HCT116 (cell line): ENCODE measurements around the gene TMEM176B. TPM values are rescaled to one million over a fixed set of nuclear protein-coding genes. Genes with fewer than 3 reads are reported as not detected.

ENCODE experiments used
- ATAC-seq: fragments of 200-7000 bp; cut with Tn5 transposase; 2 replicates; pipeline ENCODE4 v1.9.1; 2020; ENCODE audit warnings: mild to moderate bottlenecking, moderate library complexity
- BruUV-seq: library from RNA; stranded (reverse); fragments of 400-500 nt; replicated peaks from 2 replicates; lab custom pipeline; 2021; lab: Mats Ljungman, UMichigan
- CTCF ChIA-PET: fragments of 300-600 bp; sonication (Branson Sonifier 250); formaldehyde crosslinking; loops from one replicate; lab custom pipeline; 2021; ENCODE audit warnings: antibody characterized with exemption; lab: Charles Lee
- POLR2A ChIA-PET: fragments of 300-600, 350-600 bp; sonication (Branson Sonifier 250); formaldehyde crosslinking; loops from one replicate; lab custom pipeline; 2021; ENCODE audit warnings: antibody characterized with exemption; lab: Charles Lee
- RAD21 ChIA-PET, 2 experiments: fragments of 300-600 bp; sonication (Branson Sonifier 250); formaldehyde crosslinking; loops; one replicate each; lab custom pipeline; 2023; ENCODE audit warnings: low total read pairs in 2 of 2; ENCODE audit not compliant: uncharacterized antibody in 2 of 2, unreplicated experiment in 2 of 2, low non-redundant PET in 1 of 2; lab: Charles Lee
- DNase-seq: peaks from one replicate; pipeline ENCODE4 v3.0.0-alpha.2; 2010; ENCODE audit warnings: low read depth, low spot score
- H2AFZ ChIP-seq: fragments of 200-600 bp; shearing (Covaris generic), sonication (generic); 2 replicates; pipeline ENCODE4 v1.6.1; 2017; ENCODE audit warnings: low read depth, mixed run types, mixed read lengths, antibody characterized with exemption, low read length; ENCODE audit not compliant: poor library complexity, severe bottlenecking
- H3K27ac ChIP-seq: 2 replicates; pipeline ENCODE4 v1.5.1; 2012; ENCODE audit warnings: low read depth, low read length
- H3K27me3 ChIP-seq: fragments of 200-600 bp; sonication (generic); 2 replicates; pipeline ENCODE4 v1.6.1; 2016; ENCODE audit warnings: mixed run types, low read length, mixed read lengths; ENCODE audit not compliant: insufficient read depth
- H3K36me3 ChIP-seq, 2 experiments: fragments of 200-500 bp in 1 of 2; fragments of 200-600 bp in 1 of 2; sonication (Bioruptor generic) in 1 of 2; sonication (generic) in 1 of 2; 2 replicates each; pipeline versions ENCODE4 v1.5.1 to v1.6.1; 2014 to 2016; ENCODE audit warnings: low read length in 2 of 2, inconsistent platforms in 1 of 2, mixed read lengths in 1 of 2, mixed run types in 1 of 2; ENCODE audit not compliant: insufficient read depth in 2 of 2, control insufficient read depth in 1 of 2
- H3K4me1 ChIP-seq, 2 experiments: fragments of 200-600 bp in 1 of 2; sonication (generic) in 1 of 2; 2 replicates each; pipeline versions ENCODE4 v1.5.1 to v1.6.1; 2012 to 2017; ENCODE audit warnings: low read length in 2 of 2, inconsistent platforms in 1 of 2, mild to moderate bottlenecking in 1 of 2, mixed read lengths in 1 of 2, mixed run types in 1 of 2, moderate library complexity in 1 of 2; ENCODE audit not compliant: insufficient read depth in 2 of 2, control insufficient read depth in 1 of 2
- H3K4me2 ChIP-seq: fragments of 200-600 bp; sonication (generic); 2 replicates; pipeline ENCODE4 v1.6.1; 2017; ENCODE audit warnings: mixed run types, low read length, mixed read lengths
- H3K4me3 ChIP-seq, 2 experiments: fragments of 200-600 bp in 1 of 2; sonication (generic) in 1 of 2; replicated peaks in 1 of 2; 2 replicates each; pipeline ENCODE4 v1.5.1; 2011 to 2016; ENCODE audit warnings: low read length in 2 of 2, control low read depth in 1 of 2, low read depth in 1 of 2, mild to moderate bottlenecking in 1 of 2, mixed read lengths in 1 of 2, mixed run types in 1 of 2
- H3K79me2 ChIP-seq: fragments of 200-600 bp; sonication (generic); 2 replicates; pipeline ENCODE4 v1.6.1; 2017; ENCODE audit warnings: mild to moderate bottlenecking, mixed run types, low read length, moderate library complexity, mixed read lengths; ENCODE audit not compliant: insufficient read depth
- H3K9ac ChIP-seq: fragments of 200-600 bp; sonication (generic); 2 replicates; pipeline ENCODE4 v1.6.1; 2016; ENCODE audit warnings: low read length, mixed read lengths
- H3K9me2 ChIP-seq: fragments of 200-600 bp; sonication (generic), shearing (Covaris generic); 2 replicates; pipeline ENCODE4 v1.6.1; 2017; ENCODE audit warnings: mixed run types, mild to moderate bottlenecking, moderate library complexity; ENCODE audit not compliant: insufficient read depth
- H3K9me3 ChIP-seq, 2 experiments: fragments of 200-500 bp in 1 of 2; fragments of 200-600 bp in 1 of 2; sonication (Bioruptor generic) in 1 of 2; sonication (generic) in 1 of 2; 2 replicates each; pipeline ENCODE4 v1.6.1; 2014 to 2017; ENCODE audit warnings: low read length in 2 of 2, mixed read lengths in 2 of 2, inconsistent platforms in 1 of 2, low read depth in 1 of 2, mild to moderate bottlenecking in 1 of 2, mixed run types in 1 of 2, moderate library complexity in 1 of 2; ENCODE audit not compliant: control insufficient read depth in 1 of 2, insufficient read depth in 1 of 2
- H4K20me1 ChIP-seq: fragments of 200-600 bp; sonication (generic), shearing (Covaris generic); 2 replicates; pipeline ENCODE4 v1.6.1; 2017; ENCODE audit warnings: mixed run types, mild to moderate bottlenecking, moderate library complexity; ENCODE audit not compliant: insufficient read depth
- CBX3 ChIP-seq: IDR thresholded peaks from 2 replicates; pipeline ENCODE4 v1.6.1; 2012; ENCODE audit warnings: low read depth
- CEBPB ChIP-seq: IDR thresholded peaks from 2 replicates; pipeline ENCODE4 v1.6.1; 2012; ENCODE audit warnings: low read depth
- EGR1 ChIP-seq: IDR thresholded peaks from 2 replicates; pipeline ENCODE4 v1.6.1; 2012; ENCODE audit warnings: low read depth
- EZH2 ChIP-seq: fragments of 200-600 bp; sonication (generic); IDR thresholded peaks from 2 replicates; pipeline ENCODE4 v1.6.1; 2017; ENCODE audit warnings: antibody characterized with exemption, mixed run types
- EZH2phosphoT487 ChIP-seq: fragments of 200-600 bp; IDR thresholded peaks from 2 replicates; pipeline ENCODE4 v1.6.1; 2018; ENCODE audit warnings: antibody characterized with exemption, borderline replicate concordance
- FOSL1 ChIP-seq: IDR thresholded peaks from 2 replicates; pipeline ENCODE4 v1.6.1; 2012; ENCODE audit warnings: low read depth
- JUND ChIP-seq: IDR thresholded peaks from 2 replicates; pipeline ENCODE4 v1.6.1; 2012
- MAX ChIP-seq: IDR thresholded peaks from 2 replicates; pipeline ENCODE4 v1.6.1; 2012
- POLR2A ChIP-seq: IDR thresholded peaks from 2 replicates; pipeline ENCODE4 v1.7.0; 2011; ENCODE audit warnings: borderline replicate concordance; ENCODE audit not compliant: insufficient read depth, insufficient read length; ENCODE audit errors: extremely low read depth
- POLR2AphosphoS5 ChIP-seq: IDR thresholded peaks from 2 replicates; pipeline ENCODE4 v1.6.1; 2011; ENCODE audit warnings: mild to moderate bottlenecking, low read depth, low read length, moderate library complexity
- RAD21 ChIP-seq: IDR thresholded peaks from 2 replicates; pipeline ENCODE4 v1.6.1; 2012; ENCODE audit warnings: low read depth, mild to moderate bottlenecking
- SIN3A ChIP-seq: IDR thresholded peaks from 2 replicates; pipeline ENCODE4 v1.6.1; 2012; ENCODE audit warnings: low read depth
- SP1 ChIP-seq: IDR thresholded peaks from 2 replicates; pipeline ENCODE4 v1.6.1; 2012; ENCODE audit warnings: low read depth
- SRF ChIP-seq: IDR thresholded peaks from 2 replicates; pipeline ENCODE4 v1.6.1; 2012; ENCODE audit warnings: low read depth
- TCF7L2 ChIP-seq: IDR thresholded peaks from 2 replicates; pipeline ENCODE4 v1.7.0; 2011; ENCODE audit warnings: borderline replicate concordance, inconsistent platforms; ENCODE audit not compliant: insufficient read depth, insufficient read length; ENCODE audit errors: extremely low read depth
- YY1 ChIP-seq: IDR thresholded peaks from 2 replicates; pipeline ENCODE4 v1.6.1; 2011; ENCODE audit warnings: low read length, low read depth, moderate library complexity, mild to moderate bottlenecking; ENCODE audit not compliant: insufficient replicate concordance; ENCODE audit errors: extremely low read depth
- ZFX ChIP-seq: fragments of 450-650 bp; IDR thresholded peaks from 2 replicates; pipeline ENCODE4 v1.6.1; 2017
- ZNF274 ChIP-seq: fragments of 200-500 bp; sonication (Bioruptor generic); IDR thresholded peaks from 2 replicates; pipeline ENCODE4 v1.6.1; 2014; ENCODE audit warnings: mild to moderate bottlenecking, low read depth, low read length, inconsistent platforms
- intact Hi-C: fragments of 100-400 bp; cut with micrococcal nuclease; formaldehyde crosslinking; loops from 2 replicates; pipeline ENCODE4 v1.10.0; 2022
- total RNA-seq: library from RNA; stranded (reverse); gene quantifications from one replicate; pipeline ENCODE4 v1.2.1, GENCODE V29; 2021; ENCODE audit not compliant: unreplicated experiment
- TF ChIP-seq, protein P1 (sequence below), 3 experiments: fragments of 200-600 bp in 1 of 3; sonication (generic) in 1 of 3; IDR thresholded peaks in 2 of 3; conservative IDR thresholded peaks in 1 of 3; 2 replicates each; pipeline ENCODE4 v1.5.1; 2012 to 2017; ENCODE audit warnings: low read depth in 2 of 3, low read length in 2 of 3, antibody characterized with exemption in 1 of 3, borderline replicate concordance in 1 of 3, control low read depth in 1 of 3, mild to moderate bottlenecking in 1 of 3, mixed read lengths in 1 of 3, mixed run types in 1 of 3, moderate library complexity in 1 of 3; ENCODE audit not compliant: insufficient read depth in 1 of 3

Gene TMEM176B
- total RNA-seq, 1 experiment from 2014 or later: 0.42 TPM

GRCh38 chr7:150805864-150806263 is 5.7 kb upstream of the TMEM176B start:
- ChIA-PET CTCF (no interaction called here), POLR2A (no interaction called here), RAD21 (no interaction called here)
- DNase-seq (no peak), ATAC-seq (no peak)
- Histone ChIP-seq H3K4me2 (no peak overlapping the region), H3K27ac (no peak overlapping the region), H3K9me3 (no peaks in the 10 kb centered on the region), H3K4me1 (no peaks in the 10 kb centered on the region), H3K9ac (no peak overlapping the region), H4K20me1 (no peaks in the 10 kb centered on the region), H3K9me2 (no peaks in the 10 kb centered on the region), H3K36me3 (no peaks in the 10 kb centered on the region), H2AFZ (no peak overlapping the region), H3K79me2 (no peaks in the 10 kb centered on the region), H3K27me3 (no peaks in the 10 kb centered on the region), H3K4me3 (no peak overlapping the region)
- TF ChIP-seq TCF7L2 (no peak), SRF (no peak), YY1 (no peak)
- BruUV-seq: no TSS peak
- intact Hi-C loops: no loop called here

DNA sequence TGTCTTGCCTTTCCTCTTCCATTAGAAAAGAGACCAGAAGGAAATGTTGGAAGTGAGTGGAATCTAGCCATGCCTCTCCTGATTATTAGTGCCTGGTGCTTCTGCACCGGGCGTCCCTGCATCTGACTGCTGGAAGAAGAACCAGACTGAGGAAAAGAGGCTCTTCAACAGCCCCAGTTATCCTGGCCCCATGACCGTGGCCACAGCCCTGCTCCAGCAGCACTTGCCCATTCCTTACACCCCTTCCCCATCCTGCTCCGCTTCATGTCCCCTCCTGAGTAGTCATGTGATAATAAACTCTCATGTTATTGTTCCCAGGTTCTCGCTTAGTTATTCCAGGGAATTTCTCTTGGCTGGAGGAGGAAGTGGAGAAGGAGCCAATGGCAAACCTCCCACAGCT is 4.6 kb upstream of the TMEM176B start:
- Histone ChIP-seq H2AFZ (no peak overlapping the region), H3K4me3 (no peak overlapping the region), H3K9ac (no peak overlapping the region), H3K79me2 (no peaks in the 10 kb centered on the region), H3K9me2 (no peaks in the 10 kb centered on the region), H3K4me1 (no peaks in the 10 kb centered on the region), H3K27me3 (no peaks in the 10 kb centered on the region), H3K9me3 (no peaks in the 10 kb centered on the region), H3K27ac (no peak overlapping the region), H3K36me3 (no peaks in the 10 kb centered on the region), H4K20me1 (no peaks in the 10 kb centered on the region), H3K4me2 (no peak overlapping the region)
- DNase-seq (no peak), ATAC-seq (no peak)
- ChIA-PET POLR2A (no interaction called here), RAD21 (no interaction called here), CTCF (no interaction called here)
- TF ChIP-seq MAX (no peak), ZNF274 (no peak), FOSL1 (no peak), SIN3A (no peak), RAD21 (no peak), EZH2phosphoT487 (no peak), CBX3 (no peak), CEBPB (no peak), EGR1 (no peak), ZFX (no peak), POLR2A (no peak), SRF (no peak), POLR2AphosphoS5 (no peak), YY1 (no peak), SP1 (no peak), EZH2 (no peak), JUND (no peak), TCF7L2 (no peak)
- TF ChIP-seq, protein P1, sequence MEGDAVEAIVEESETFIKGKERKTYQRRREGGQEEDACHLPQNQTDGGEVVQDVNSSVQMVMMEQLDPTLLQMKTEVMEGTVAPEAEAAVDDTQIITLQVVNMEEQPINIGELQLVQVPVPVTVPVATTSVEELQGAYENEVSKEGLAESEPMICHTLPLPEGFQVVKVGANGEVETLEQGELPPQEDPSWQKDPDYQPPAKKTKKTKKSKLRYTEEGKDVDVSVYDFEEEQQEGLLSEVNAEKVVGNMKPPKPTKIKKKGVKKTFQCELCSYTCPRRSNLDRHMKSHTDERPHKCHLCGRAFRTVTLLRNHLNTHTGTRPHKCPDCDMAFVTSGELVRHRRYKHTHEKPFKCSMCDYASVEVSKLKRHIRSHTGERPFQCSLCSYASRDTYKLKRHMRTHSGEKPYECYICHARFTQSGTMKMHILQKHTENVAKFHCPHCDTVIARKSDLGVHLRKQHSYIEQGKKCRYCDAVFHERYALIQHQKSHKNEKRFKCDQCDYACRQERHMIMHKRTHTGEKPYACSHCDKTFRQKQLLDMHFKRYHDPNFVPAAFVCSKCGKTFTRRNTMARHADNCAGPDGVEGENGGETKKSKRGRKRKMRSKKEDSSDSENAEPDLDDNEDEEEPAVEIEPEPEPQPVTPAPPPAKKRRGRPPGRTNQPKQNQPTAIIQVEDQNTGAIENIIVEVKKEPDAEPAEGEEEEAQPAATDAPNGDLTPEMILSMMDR (IDR thresholded peaks at IDR 0.05 in 2 of 3, conservative IDR thresholded peaks at IDR 0.05 in 1 of 3; ENCODE audit: borderline replicate concordance in 1 of 3, insufficient read depth in 1 of 3, low read depth in 2 of 3, low read length in 2 of 3): no peak
- intact Hi-C loops: no loop called here
- BruUV-seq: no TSS peak
